Fibroblast of lung (primary cell): ENCODE results near the gene SLC35F4. TPM values are rescaled to one million over a fixed set of nuclear protein-coding genes. Genes with fewer than 3 reads are reported as not detected.

Source experiments
- DNase-seq, 2 donors: peaks; one replicate each; pipeline versions ENCODE4 v3.0.0 to v3.0.0-alpha.2; 2010; ENCODE audit warnings: low read depth in 2 of 2
- H2AFZ ChIP-seq: 2 replicates; pipeline ENCODE4 v1.5.1; 2012; ENCODE audit warnings: low read length, control low read depth, inconsistent platforms
- H3K27ac ChIP-seq: 2 replicates; pipeline ENCODE4 v1.5.1; 2011; ENCODE audit warnings: low read length, control low read depth; ENCODE audit not compliant: insufficient read depth
- H3K27me3 ChIP-seq: 2 replicates; pipeline ENCODE4 v1.5.1; 2011; ENCODE audit warnings: mild to moderate bottlenecking, low read length; ENCODE audit not compliant: control insufficient read depth, insufficient read depth
- H3K36me3 ChIP-seq: 2 replicates; pipeline ENCODE4 v1.5.1; 2011; ENCODE audit warnings: low read length; ENCODE audit not compliant: control insufficient read depth, insufficient read depth
- H3K4me1 ChIP-seq: 2 replicates; pipeline ENCODE4 v1.5.1; 2011; ENCODE audit warnings: low read length; ENCODE audit not compliant: control insufficient read depth, insufficient read depth; ENCODE audit errors: extremely low read depth
- H3K4me2 ChIP-seq: 2 replicates; pipeline ENCODE4 v1.5.1; 2011; ENCODE audit warnings: low read length, control low read depth; ENCODE audit not compliant: insufficient read depth; ENCODE audit errors: extremely low read depth
- H3K4me3 ChIP-seq, 4 experiments: fragments of 200-600 bp in 1 of 4; sonication (generic) in 1 of 4; replicated peaks in 1 of 4; 2 replicates each; pipeline ENCODE4 v1.5.1; 2011 to 2016; ENCODE audit warnings: low read length in 4 of 4, low read depth in 3 of 4, mild to moderate bottlenecking in 3 of 4, control low read depth in 2 of 4, inconsistent platforms in 1 of 4, mixed read lengths in 1 of 4; ENCODE audit not compliant: insufficient read depth in 1 of 4; ENCODE audit errors: control extremely low read depth in 1 of 4
- H3K79me2 ChIP-seq: 2 replicates; pipeline ENCODE4 v1.5.1; 2012; ENCODE audit warnings: mild to moderate bottlenecking, low read length, inconsistent platforms; ENCODE audit not compliant: control insufficient read depth, insufficient read depth
- H3K9ac ChIP-seq: 2 replicates; pipeline ENCODE4 v1.5.1; 2011; ENCODE audit warnings: mild to moderate bottlenecking, low read length, control low read depth; ENCODE audit not compliant: insufficient read depth
- H3K9me3 ChIP-seq: 2 replicates; pipeline ENCODE4 v1.5.1; 2012; ENCODE audit warnings: low read depth, low read length; ENCODE audit not compliant: control insufficient read depth, insufficient read depth
- H4K20me1 ChIP-seq: 2 replicates; pipeline ENCODE4 v1.5.1; 2011; ENCODE audit warnings: low read length; ENCODE audit not compliant: control insufficient read depth, insufficient read depth; ENCODE audit errors: extremely low read depth
- EZH2 ChIP-seq: IDR thresholded peaks from 2 replicates; pipeline ENCODE4 v1.5.1; 2012; ENCODE audit warnings: low read length, control low read depth, mild to moderate bottlenecking; ENCODE audit errors: missing control alignments
- polyA plus RNA-seq, 2 donors: library from polyadenylated mRNA; depleted of rRNA in 1 of 2; stranded (reverse) in 1 of 2; unstranded in 1 of 2; fragments of >200 nt; gene quantifications; 2 replicates each; pipeline ENCODE4 v1.2.1, GENCODE V29; 2011 to 2012; ENCODE audit warnings: missing spikeins in 1 of 2
- total RNA-seq: library from RNA; depleted of rRNA; stranded (reverse); fragments of >200 nt; gene quantifications from 2 replicates; pipeline ENCODE4 v1.2.1, GENCODE V29; 2014
- TF ChIP-seq, protein P1 (sequence below), 2 donors: IDR thresholded peaks in 1 of 2; conservative IDR thresholded peaks in 1 of 2; 1 replicate in 1 of 2; 2 replicates in 1 of 2; pipeline ENCODE4 v1.5.1; 2011 to 2012; ENCODE audit warnings: low read length in 2 of 2, control low read depth in 1 of 2, inconsistent platforms in 1 of 2, low read depth in 1 of 2, mild to moderate bottlenecking in 1 of 2

Gene SLC35F4
- total and polyA plus RNA-seq, 2 donors (not counting 1 experiment from before 2014, with no cell fraction given) = not detected

DNA sequence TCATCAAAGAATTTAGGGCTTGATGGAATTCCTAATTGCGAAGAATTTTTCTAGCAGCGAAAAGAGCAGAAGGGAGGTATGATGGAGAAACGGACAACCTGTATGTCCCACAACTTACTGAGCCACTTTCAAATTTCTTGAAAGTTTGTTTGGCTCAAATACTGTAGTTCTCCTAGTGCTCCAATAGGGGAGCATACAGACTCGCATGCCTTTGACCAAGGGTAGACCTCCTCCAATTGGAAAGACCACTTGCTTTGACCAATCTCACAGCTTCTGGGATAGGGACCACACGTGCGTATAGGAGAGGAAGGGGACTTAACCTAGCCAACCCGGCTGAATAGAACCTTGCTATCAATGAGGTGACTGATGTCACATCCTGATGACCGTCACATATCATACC, 28.6 kb downstream of the SLC35F4 start:
- no peaks in the 10 kb centered on the region for H3K79me2 ChIP-seq
- H3K4me2 ChIP-seq = no peak overlapping the region
- TF ChIP-seq, protein P1, sequence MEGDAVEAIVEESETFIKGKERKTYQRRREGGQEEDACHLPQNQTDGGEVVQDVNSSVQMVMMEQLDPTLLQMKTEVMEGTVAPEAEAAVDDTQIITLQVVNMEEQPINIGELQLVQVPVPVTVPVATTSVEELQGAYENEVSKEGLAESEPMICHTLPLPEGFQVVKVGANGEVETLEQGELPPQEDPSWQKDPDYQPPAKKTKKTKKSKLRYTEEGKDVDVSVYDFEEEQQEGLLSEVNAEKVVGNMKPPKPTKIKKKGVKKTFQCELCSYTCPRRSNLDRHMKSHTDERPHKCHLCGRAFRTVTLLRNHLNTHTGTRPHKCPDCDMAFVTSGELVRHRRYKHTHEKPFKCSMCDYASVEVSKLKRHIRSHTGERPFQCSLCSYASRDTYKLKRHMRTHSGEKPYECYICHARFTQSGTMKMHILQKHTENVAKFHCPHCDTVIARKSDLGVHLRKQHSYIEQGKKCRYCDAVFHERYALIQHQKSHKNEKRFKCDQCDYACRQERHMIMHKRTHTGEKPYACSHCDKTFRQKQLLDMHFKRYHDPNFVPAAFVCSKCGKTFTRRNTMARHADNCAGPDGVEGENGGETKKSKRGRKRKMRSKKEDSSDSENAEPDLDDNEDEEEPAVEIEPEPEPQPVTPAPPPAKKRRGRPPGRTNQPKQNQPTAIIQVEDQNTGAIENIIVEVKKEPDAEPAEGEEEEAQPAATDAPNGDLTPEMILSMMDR (conservative IDR thresholded peaks at IDR 0.05 in 1 of 2, IDR thresholded peaks at IDR 0.05 in 1 of 2; ENCODE audit: low read depth in 1 of 2, low read length in 2 of 2) = no peak
- no peak for TF ChIP-seq EZH2
- H3K9me3 ChIP-seq = no peaks in the 10 kb centered on the region
- H3K27me3 ChIP-seq = no peaks in the 10 kb centered on the region
- H3K27ac ChIP-seq = no peak overlapping the region
- no peak overlapping the region for H2AFZ ChIP-seq
- no peak overlapping the region for H3K9ac ChIP-seq
- peaks cover 5% of the 10 kb centered on the region for H3K4me1 ChIP-seq
- no peak overlapping the region for H3K4me3 ChIP-seq
- DNase-seq = no peak
- no peaks in the 10 kb centered on the region for H4K20me1 ChIP-seq
- no peaks in the 10 kb centered on the region for H3K36me3 ChIP-seq

DNA sequence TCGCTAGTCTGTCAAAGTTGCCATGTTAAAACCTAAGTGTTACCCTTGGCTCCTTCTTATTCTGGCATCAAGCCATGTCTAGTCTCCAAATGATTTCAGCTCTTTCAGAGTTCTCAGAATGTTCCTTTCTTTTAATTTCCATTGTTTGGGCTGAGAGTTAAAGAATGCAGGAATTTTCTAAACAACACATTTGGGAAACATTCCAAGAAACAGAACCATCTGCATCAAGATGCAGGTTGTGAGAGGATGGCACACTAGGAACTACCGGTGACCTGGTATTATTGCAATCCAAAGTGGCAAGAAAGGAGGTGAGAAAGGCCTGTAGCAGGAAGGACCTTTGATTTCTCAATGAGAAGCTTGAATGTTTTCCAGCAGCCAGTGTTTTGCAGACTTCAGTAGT, 30.1 kb downstream of the SLC35F4 start:
- no peak overlapping the region for H2AFZ ChIP-seq
- no peak overlapping the region for H3K4me2 ChIP-seq
- no peaks in the 10 kb centered on the region for H3K36me3 ChIP-seq
- no peaks in the 10 kb centered on the region for H3K27me3 ChIP-seq
- H3K4me3 ChIP-seq = no peak overlapping the region
- peaks cover 5% of the 10 kb centered on the region for H3K4me1 ChIP-seq
- H3K27ac ChIP-seq = no peak overlapping the region
- no peaks in the 10 kb centered on the region for H3K79me2 ChIP-seq
- TF ChIP-seq EZH2 = no peak
- TF ChIP-seq, protein P1 (conservative IDR thresholded peaks at IDR 0.05 in 1 of 2, IDR thresholded peaks at IDR 0.05 in 1 of 2; ENCODE audit: low read depth in 1 of 2, low read length in 2 of 2) = no peak
- H4K20me1 ChIP-seq = no peaks in the 10 kb centered on the region
- no peaks in the 10 kb centered on the region for H3K9me3 ChIP-seq
- peak in 1 of 2 donors; percentile 18 for DNase-seq
- no peak overlapping the region for H3K9ac ChIP-seq

DNA sequence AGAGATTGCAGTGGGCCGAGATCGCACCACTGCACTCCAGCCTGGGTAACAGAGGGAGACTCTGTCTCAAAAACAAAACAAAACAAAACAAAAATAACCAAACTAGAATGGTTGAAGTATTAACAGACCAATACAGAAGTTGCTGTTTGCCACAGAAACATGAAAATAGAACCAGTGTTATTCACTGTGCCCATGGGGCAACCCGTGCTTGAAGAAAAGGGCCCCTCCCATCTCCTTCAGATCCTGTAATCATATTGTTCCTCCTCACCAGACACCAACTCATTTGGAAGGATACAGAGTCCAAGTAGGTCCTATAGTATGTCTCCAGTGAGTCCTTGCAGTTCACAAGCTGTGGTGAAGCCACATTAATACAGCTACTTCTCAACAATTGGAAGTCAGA, 30.9 kb downstream of the SLC35F4 start:
- Histone ChIP-seq H3K79me2 (no peaks in the 10 kb centered on the region), H3K4me1 (peaks cover 5% of the 10 kb centered on the region), H3K27ac (no peak overlapping the region), H3K4me3 (no peak overlapping the region), H2AFZ (no peak overlapping the region), H3K9ac (no peak overlapping the region), H4K20me1 (no peaks in the 10 kb centered on the region), H3K4me2 (no peak overlapping the region), H3K9me3 (no peaks in the 10 kb centered on the region), H3K27me3 (no peaks in the 10 kb centered on the region), H3K36me3 (no peaks in the 10 kb centered on the region)
- TF ChIP-seq EZH2 = no peak
- TF ChIP-seq, protein P1 (conservative IDR thresholded peaks at IDR 0.05 in 1 of 2, IDR thresholded peaks at IDR 0.05 in 1 of 2; ENCODE audit: low read depth in 1 of 2, low read length in 2 of 2) = no peak
- DNase-seq = no peak
